8988T (cell line): ENCODE measurements around the gene CPT1B.
"Not testable (repeated sequence)": the region's sequence is repeated elsewhere in the genome, so short reads cannot be mapped to it uniquely, and the experiment has no call there.

Experiments used
- DNase-seq: peaks from one replicate; pipeline ENCODE4 v3.0.0; 2011

The CPT1B gene

DNA sequence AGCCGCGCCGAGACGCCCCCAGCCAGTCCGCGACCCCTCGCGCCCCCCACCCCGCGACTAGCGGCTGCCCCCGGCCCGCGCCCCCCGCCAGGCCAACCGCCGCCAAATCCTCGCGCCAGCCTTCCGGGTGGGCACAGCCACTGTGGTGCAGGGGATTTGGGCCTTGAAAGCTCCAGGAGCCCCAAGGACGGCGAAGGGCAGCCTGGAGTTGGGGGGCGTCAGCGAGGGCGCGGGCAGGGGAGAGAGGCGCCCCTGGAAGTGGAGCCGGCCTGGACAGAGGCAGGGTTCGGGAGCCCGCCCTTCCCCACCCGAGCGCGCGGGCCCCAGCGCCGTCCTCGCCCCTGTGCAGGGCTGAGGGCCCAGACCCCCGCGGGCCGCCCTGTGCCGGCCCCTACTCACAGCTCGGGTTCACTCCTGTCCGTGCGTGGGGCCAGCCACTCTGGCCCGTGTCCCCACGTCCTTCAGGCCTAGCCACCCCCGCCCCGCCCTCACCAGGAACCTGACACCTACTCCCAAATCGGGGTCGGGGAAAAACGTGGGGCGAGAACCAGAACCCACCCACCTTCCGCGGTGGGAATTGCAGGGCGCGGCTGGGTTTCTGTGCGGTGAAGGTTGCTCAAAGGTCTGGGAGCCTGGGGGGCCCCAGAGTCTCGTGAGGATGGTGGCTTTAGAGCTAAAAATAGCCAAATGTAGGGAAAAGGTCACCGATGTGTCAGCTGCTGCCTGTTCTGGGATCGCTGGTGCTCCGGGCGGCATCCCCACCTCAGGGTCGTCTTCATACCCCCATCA lies at the start of gene CPT1B:
Gene CPT1B (minus strand): TSS at position 441 of the 789 bp plus-strand sequence. CDS start 512 bp downstream, outside the sequence.
- DNase-seq: no peak

- no peak for DNase-seq
These were observed 48.8 kb upstream of the CPT1B start for GRCh38 chr22:50626850-50627641.

DNA sequence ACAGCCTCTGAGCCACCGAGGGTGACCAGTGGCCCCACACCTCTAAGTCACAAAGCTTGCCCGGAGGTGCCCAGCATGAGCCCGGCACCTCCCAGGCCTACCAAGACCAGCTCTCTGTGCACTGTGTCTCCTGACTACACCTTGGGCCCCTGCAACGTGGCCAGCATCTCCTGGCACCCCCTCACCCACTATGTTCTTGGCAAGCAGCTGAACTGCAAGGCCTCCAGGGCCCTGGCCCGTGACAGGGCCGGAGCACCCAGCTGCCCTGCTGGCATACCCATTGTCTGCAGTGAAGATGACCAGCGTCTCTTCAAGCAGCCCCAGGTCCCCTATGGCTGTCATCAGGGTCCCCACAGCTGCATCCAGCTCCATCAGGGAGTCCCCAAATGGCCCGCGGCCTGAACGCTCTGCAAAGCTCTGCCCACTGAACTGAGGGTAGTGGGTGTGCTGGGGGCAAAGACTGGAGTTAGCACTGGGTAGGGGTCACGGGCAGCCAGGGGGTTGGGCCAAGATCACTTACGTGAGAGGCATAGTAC lies 48.2 kb upstream of the CPT1B start:
- no peak for DNase-seq

DNA sequence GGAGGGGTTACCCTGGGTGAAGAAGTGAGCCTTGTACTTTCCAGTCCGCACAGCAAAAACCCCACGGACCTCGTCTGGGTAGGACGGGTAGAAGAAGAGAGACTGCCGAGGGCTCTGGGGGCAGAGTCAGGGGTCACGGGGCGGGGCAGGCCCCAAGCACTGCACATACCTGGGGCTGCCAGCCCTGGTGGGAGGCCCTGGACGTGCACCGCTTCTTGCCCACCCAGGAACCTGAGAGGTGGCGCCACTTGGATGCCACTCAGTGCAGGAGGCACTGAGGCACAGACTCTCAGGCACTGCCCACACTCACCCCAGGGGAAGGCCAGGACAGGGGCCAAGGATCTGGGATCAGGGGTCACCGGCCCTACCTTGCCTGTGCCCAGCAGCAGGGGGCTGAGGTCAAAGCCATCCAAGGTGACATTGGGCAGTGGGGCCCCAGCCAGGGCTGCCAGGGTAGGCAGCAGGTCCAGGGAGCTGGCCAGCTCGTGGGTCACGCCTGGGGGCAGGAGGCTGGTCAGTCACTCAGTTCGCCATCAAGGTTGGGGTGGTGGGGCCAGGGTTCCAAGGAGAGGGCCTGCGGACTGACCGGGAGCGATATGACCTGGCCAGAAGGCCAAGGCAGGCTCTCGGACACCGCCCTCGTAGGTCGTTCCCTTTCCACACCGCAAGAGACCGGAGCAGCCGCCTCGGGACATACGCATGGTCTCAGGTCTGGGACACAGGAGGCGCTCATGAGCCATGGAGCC lies 47.5 kb upstream of the CPT1B start:
- DNase-seq: no peak

GRCh38 chr22:50625131-50625567 lies 46.9 kb upstream of the CPT1B start:
- no peak for DNase-seq

GRCh38 chr22:50624347-50625130 lies 46.3 kb upstream of the CPT1B start:
- no peak for DNase-seq

DNA sequence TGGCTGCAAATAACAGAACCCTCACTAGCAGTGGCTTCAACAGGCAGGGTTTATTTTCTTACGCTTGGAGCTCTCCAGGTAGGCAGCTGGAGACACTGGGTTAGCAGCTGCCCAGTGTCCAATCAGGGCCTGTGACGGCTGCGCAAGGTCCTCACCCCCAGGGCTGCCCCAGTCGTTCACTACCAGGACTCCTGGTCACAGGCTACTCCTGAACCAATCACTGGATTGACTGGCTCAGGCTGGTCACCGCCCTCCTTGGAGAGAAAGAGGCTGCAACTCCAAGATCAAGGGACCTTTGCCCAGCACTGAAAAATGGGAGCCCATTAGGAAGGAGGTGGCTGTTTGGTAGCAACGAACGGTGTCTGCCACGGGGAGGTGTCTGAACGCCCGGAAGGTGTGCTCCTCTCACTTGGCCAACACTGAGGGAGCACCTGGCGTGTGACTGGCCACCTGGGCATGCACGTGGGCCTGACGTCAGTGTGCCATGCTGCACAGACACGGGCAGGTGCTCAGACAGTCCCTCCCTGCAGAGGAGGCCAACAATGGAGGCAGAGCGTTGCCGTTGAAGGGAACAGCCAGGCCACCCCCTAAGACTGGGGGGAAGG lies 44.6 kb upstream of the CPT1B start:
- no peak for DNase-seq

DNA sequence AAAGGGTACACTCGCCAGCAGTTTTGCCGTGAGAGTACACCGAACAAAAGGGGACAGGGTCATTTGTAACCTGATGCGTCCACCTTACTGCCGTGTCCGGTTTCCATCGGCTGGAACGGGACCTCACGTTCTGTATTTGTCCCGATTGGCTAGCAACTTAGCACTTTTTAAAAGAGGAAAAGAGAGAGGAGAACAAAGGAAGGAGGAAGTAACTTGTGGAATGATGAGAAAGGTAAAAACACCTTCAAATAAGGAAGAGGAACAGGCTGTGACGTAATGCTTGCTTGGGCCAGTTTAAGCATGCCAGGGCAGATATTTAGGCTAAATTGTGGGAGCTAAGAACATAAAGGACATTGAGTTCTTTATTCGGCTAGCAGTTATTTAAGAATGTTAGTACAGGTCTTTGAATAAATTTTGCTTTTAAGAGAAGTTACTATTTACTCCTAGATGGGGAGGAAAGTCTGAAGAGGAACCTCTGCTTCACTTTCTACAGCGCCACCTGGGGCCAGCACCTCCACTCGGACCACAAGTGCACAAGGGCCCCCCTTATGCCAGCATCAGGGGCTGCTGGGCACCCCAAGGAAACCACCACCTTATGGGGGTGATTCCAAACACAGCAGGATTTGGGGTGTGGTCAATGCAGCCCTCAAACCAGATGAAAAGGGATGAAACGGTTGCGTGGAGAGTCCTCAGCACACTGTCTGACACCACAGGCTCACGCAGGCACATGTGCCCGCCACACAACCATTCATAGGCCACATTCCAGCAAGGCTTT lies 43.9 kb upstream of the CPT1B start:
- no peak for DNase-seq

DNA sequence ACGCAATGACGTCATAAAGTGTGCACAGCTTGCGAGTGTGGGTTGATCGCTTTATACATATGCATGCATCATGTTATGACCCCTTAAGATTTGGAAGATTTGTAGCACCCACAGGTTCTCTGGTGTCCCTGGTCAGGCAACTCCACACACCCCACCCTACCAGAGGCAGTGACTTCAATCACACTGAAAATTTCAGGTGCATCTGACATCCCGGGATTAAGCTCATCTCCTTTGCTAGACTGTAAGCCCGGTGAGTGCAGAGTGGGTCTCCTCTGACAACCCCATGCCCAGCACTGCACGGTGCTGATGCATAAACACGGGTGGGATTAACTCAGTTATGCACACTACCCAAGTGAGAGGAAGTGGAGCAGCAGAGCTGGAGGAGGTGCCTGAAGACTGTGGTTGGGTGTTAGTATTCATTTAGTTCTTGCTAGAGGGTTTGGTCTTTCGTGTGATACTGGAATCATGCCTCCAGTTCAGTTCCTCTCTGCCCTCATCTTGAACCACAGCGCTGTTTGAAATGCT lies 43.2 kb upstream of the CPT1B start:
- DNase-seq: no peak

DNA sequence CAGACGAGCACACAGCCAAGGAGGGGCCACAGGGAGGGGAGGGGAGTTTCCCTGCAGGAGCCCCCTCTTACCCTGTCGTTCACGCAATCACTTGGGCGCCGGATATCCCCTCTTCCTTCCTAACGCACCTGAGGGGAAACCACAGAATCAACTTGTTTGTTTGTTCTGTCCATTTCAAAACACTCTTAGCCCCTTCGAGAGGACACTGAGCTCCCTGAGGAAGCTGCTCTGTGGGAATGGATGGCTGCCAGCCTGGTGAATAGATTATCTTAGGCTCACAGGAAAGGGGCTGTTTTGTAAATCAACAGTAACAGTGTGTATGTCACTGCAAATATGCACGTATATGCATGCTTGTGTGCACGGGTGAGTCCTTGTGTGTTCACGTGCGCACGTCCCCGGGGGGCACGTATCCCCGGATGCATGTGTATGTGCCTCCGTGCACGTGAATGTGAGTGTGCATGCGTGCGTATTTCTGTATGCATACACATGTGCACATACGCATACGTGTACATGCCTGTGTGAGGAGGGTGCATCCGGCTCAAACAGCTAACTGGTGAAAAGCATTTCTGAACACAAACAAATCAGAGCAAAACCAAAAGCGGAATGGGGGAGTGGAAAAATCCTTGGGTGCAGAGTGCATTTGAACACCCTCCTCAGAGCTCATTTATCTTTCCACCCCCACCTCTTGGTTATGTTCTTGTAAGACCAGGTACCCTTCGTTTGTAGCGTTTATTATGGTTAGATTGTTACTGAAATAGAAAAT lies 42.5 kb upstream of the CPT1B start:
- DNase-seq: peak; percentile 41

GRCh38 chr22:50614296-50614695 lies 36.1 kb upstream of the CPT1B start:
- DNase-seq: not testable (repeated sequence)

- DNase-seq: no peak
These were observed 35.2 kb upstream of the CPT1B start for GRCh38 chr22:50613291-50613981.

GRCh38 chr22:50612528-50613221 lies 34.4 kb upstream of the CPT1B start:
- DNase-seq: no peak

GRCh38 chr22:50612168-50612527 lies 33.9 kb upstream of the CPT1B start:
- DNase-seq: no peak

- DNase-seq: no peak
These were observed 33.3 kb upstream of the CPT1B start for GRCh38 chr22:50611341-50612060.

DNA sequence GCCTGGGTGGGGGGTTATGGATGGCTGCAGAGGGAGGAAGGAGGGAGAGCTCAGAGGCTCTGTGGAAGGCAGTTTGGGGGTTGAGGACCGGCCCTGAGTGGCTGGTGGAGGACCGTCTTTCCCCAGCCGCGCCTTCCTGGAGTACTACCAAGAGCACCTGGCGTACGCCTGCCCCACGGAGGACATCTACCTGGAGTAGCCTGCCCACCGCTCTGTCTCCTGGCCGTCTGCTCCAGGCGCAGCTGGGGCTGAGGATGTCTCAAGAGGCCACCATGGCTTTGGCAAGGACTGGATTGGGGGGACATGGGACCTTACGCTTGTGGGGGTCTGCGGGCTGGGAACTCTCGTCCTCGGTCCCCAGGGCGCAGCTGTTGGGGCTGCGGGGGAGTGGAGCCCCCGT lies 32.4 kb upstream of the CPT1B start:
- no peak for DNase-seq

- no peak for DNase-seq
These were observed 31.8 kb upstream of the CPT1B start for GRCh38 chr22:50610041-50610451.

DNA sequence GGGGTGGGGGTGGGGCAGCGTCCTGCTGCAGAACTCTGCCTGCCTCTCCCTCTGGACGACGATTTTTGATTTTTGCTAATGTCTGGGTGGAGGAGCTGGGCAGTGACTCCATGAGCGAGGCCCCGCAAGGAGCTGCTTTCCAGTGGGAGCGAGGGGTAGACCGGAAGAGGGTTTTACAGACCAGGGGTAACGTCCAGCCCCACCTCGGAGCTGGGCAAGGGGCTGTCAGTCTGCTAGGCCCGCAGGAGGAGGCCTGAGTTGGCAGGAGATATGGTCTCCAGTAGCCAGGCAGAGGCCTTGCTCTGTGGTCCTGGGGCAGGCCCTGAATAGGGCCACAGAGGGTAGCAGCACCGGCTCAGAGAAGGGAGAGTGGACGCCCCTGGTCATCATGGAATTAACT lies 31.4 kb upstream of the CPT1B start:
- no peak for DNase-seq
